ENCODE measurements around the gene SIRT7. TPM values are rescaled to one million over a fixed set of nuclear protein-coding genes. Genes with fewer than 3 reads are reported as not detected.
A peak's percentile ranks its signal among the peaks of the same experiment; 100 is the strongest.

The SIRT7 gene
- total RNA-seq, 6 donors from 2014 or later: 35.7 to 87.0 (median 39.7) TPM

- peak overlapping the region in 1 of 4 donors; percentile 33 for H3K27ac ChIP-seq
- no peak overlapping the region for H3K4me3 ChIP-seq
- H3K4me1 ChIP-seq: peaks cover 37 to 70% (median 42%) of the 10 kb centered on the region in 4 donors
- DNase-seq (no peak), ATAC-seq (ENCODE audit: low FRiP score in 2 of 2) (no peak)
- H3K36me3 ChIP-seq: peaks cover under 1 to 54% (median 24%) of the 10 kb centered on the region in 4 donors
- H3K9me3 ChIP-seq: no peaks in the 10 kb centered on the region
- WGBS, 2 donors: 77 to 79% methylated on average over 6 of the region's 6 CpGs
- no peaks in the 10 kb centered on the region for H3K27me3 ChIP-seq
- TF ChIP-seq POLR2A (IDR thresholded peaks at IDR 0.05) (no peak), CTCF (IDR thresholded peaks at IDR 0.05) (no peak), EP300 (IDR thresholded peaks at IDR 0.05) (no peak), POLR2AphosphoS5 (IDR thresholded peaks at IDR 0.05) (no peak)
Measured at GRCh38 chr17:81863123-81863675, 54.8 kb downstream of the SIRT7 start.

Other genes starting within 250 kb of the SIRT7 start
- 10 to 100 TPM; 16.9 to 47.1 (median 20.5) TPM for gene ARL16, start 234.4 kb downstream of the SIRT7 start, total RNA-seq
- gene HGS, start 234.2 kb downstream of the SIRT7 start, total RNA-seq: 100 to 1,000 TPM in 4 of 6 donors, 10 to 100 TPM in 2; 74.7 to 164 (median 108) TPM
- gene MRPL12, start 214.8 kb downstream of the SIRT7 start, total RNA-seq: 10 to 100 TPM; 29.3 to 69.8 (median 47.8) TPM
- gene SLC25A10, start 205.9 kb downstream of the SIRT7 start, total RNA-seq: 10 to 100 TPM in 5 of 6 donors, 1 to 10 TPM in 1; 9.9 to 20.2 (median 12.7) TPM
- 10 to 100 TPM in 1 of 6 donors, not detected in 5; 11.1 TPM for gene GCGR, start 114.0 kb downstream of the SIRT7 start, total RNA-seq
- 100 to 1,000 TPM in 1 of 6 donors, 10 to 100 TPM in 5; 30.1 to 106 (median 70.1) TPM for gene MCRIP1, start 84.9 kb downstream of the SIRT7 start, total RNA-seq
- gene PPP1R27, start 83.1 kb downstream of the SIRT7 start, total RNA-seq: not detected
- 100 to 1,000 TPM; 374 to 627 (median 531) TPM for gene P4HB, start 57.6 kb downstream of the SIRT7 start, total RNA-seq
- 100 to 1,000 TPM; 171 to 522 (median 302) TPM for gene ARHGDIA, start 46.8 kb downstream of the SIRT7 start, total RNA-seq
- gene ALYREF, start 26.6 kb downstream of the SIRT7 start, total RNA-seq: 10 to 100 TPM; 43.0 to 71.0 (median 60.1) TPM
- 100 to 1,000 TPM in 3 of 6 donors, 10 to 100 TPM in 3; 24.1 to 138 (median 99.2) TPM for gene ANAPC11, start 26.5 kb downstream of the SIRT7 start, total RNA-seq
- gene NPB, start 15.9 kb downstream of the SIRT7 start, total RNA-seq: 1 to 10 TPM in 1 of 6 donors, under 1 TPM in 2, not detected in 3; 0.37 to 1.8 (median 0.94) TPM
- 10 to 100 TPM; 29.1 to 63.1 (median 52.2) TPM for gene PCYT2, start 6.8 kb downstream of the SIRT7 start, total RNA-seq
- 10 to 100 TPM; 23.0 to 46.4 (median 28.8) TPM for gene MAFG, start 9.6 kb upstream of the SIRT7 start, total RNA-seq
- gene PYCR1, start 19.1 kb upstream of the SIRT7 start, total RNA-seq: 10 to 100 TPM in 4 of 6 donors, 1 to 10 TPM in 2; 8.4 to 42.4 (median 14.6) TPM
- gene MYADML2, start 29.1 kb upstream of the SIRT7 start, total RNA-seq: not detected
- 1 to 10 TPM in 5 of 6 donors, under 1 TPM in 1; 0.89 to 5.0 (median 2.3) TPM for gene NOTUM, start 43.0 kb upstream of the SIRT7 start, total RNA-seq
- 10 to 100 TPM; 26.0 to 96.4 (median 56.1) TPM for gene ASPSCR1, start 59.5 kb upstream of the SIRT7 start, total RNA-seq
- 10 to 100 TPM; 24.1 to 60.5 (median 47.8) TPM for gene CENPX, start 104.7 kb upstream of the SIRT7 start, total RNA-seq
- 10 to 100 TPM; 14.0 to 57.6 (median 20.4) TPM for gene LRRC45, start 105.1 kb upstream of the SIRT7 start, total RNA-seq
- 10 to 100 TPM in 2 of 6 donors, 1 to 10 TPM in 4; 3.0 to 12.6 (median 7.1) TPM for gene RAC3, start 113.5 kb upstream of the SIRT7 start, total RNA-seq
- gene DCXR, start 119.5 kb upstream of the SIRT7 start, total RNA-seq: 100 to 1,000 TPM; 122 to 358 (median 211) TPM
- gene RFNG, start 133.6 kb upstream of the SIRT7 start, total RNA-seq: 100 to 1,000 TPM in 1 of 6 donors, 10 to 100 TPM in 5; 25.0 to 101 (median 37.5) TPM
- gene GPS1, start 133.7 kb upstream of the SIRT7 start, total RNA-seq: 100 to 1,000 TPM in 4 of 6 donors, 10 to 100 TPM in 2; 55.2 to 147 (median 108) TPM
- gene DUS1L, start 147.6 kb upstream of the SIRT7 start, total RNA-seq: 100 to 1,000 TPM in 3 of 6 donors, 10 to 100 TPM in 3; 53.5 to 183 (median 106) TPM
- 100 to 1,000 TPM; 191 to 805 (median 577) TPM for gene FASN, start 180.1 kb upstream of the SIRT7 start, total RNA-seq

Measured in upper lobe of left lung (tissue), 6 donors.